Fibroblast of upper back skin (primary cell): ENCODE measurements around the gene GNG7.
A peak's percentile ranks its signal among the peaks of the same experiment; 100 is the strongest.

ENCODE experiments used
- DNase-seq: peaks from one replicate; pipeline ENCODE4 v3.0.0-alpha.2; 2013

Gene GNG7

DNA sequence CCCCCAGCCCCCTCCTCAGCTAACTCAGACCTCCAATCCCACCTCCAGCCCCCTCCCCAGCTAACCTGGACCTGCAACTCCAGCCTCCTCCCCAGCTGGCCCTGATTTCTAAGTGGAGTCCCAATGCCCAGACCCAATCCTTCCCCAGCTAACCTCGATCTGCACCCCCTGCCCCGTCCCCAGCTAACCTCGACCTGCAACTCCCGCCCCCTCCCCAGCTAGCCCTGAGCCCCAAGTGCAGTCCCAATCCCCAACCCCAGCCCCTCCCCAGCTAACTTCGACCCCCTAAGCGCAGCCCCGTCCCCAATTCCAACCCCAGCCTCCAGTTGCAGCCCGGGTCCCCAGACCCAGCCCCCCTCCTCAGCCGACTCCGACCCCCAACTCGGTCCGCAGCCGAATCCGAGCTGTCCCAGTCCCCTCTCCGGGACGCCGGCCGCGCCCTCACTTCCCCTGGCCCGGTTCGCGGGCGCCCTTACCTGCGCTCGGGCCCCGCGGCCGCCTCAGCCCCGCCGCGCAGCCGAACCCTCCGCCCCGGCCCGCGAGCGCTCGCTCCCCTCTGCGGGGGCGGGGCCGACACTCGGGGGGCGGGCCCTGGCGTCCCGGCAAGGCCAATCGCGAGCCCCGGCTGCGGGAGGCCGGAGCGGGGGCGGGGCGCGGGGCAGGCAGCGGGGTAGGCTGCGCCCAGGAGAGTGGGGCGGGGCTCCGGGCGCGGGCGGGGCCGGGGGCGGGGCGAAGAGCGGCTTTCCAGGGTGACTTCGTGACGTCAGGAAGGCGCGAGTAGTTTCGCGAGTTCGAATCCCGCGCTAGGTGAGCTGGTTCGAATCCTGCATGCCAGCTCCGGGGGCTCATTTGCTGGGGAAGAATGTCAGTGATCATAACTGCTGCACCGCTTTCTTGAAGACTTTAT is at the start of gene GNG7:
Gene GNG7, minus strand, starts transcription at position 525 of the 907 bp plus-strand sequence. CDS start 182,006 bp downstream, outside the sequence.
- peak; percentile 84 for DNase-seq

DNA sequence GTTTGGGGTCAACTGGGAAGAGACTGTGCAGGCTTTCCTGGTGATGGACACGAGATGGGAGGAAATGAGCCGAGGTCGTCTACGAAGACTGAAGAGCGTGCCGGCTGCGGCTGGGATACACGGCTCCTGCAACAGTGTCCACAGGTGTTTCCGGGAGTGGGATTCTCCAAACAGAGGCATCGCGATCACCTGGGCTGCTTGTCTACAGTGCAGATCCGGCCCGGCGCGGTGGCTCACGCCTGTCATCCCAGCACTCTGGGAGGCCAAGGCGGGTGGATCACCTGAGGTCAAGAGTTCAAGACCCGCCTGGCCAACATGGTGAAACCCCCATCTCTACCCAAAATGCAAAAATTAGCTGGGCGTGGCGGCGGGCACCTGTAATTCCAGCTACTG is 48.9 kb upstream of the GNG7 start:
- no peak for DNase-seq

DNA sequence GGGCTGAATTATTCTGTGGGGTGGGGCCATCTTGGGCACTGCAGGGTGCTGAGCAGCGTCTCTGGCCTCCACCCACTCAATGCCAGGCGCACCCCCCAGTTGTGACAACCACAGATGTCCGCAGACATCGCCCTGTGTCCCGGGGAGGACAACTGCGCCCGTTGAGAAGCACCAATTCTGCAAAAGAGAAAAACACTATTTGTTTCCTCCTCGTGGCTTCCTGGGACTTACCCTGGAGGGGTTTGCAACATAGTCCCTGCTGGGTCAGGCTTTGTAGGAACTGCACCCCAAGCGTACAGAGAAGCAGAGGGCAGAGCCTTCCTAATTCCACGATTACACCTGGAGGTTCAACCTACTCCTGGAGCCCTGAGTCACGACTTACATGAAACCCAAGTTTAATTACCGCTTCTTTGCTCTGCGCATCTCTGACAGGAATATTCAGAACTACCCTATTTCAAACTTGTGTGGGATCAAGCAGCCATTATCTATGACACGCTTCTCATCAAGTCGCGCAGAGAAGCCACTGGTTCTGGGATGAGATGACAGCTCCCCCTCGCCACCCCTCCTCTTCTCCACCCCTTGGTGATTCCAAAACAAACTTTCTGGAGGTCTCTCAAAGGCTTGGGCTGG is 48.4 kb upstream of the GNG7 start:
- no peak for DNase-seq

- DNase-seq: no peak
Observed at GRCh38 chr19:2747349-2747748, 44.9 kb upstream of the GNG7 start.

DNA sequence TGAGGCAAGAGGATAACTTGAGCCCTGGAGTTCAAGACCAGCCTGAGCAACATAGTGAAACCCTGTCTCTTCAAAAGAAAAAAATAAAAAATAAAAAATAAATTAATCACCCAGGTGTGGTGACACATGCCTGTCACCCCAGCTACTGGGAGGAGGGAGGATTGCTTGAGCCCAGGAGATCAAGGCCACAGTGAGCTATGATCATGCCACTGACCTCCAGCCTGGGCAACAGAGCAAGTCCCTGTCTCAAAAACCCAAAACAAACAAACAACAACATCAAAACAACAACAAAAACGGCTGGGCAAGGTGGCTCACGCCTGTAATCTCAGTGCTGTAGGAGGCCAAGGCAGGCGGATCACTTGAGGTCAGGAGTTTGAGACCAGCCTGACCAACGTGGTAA is 41.6 kb upstream of the GNG7 start:
- no peak for DNase-seq

GRCh38 chr19:2743099-2743498 is 40.6 kb upstream of the GNG7 start:
- DNase-seq: no peak

GRCh38 chr19:2740314-2740656 is 37.8 kb upstream of the GNG7 start:
- no peak for DNase-seq

- DNase-seq: peak; percentile 99
Observed at GRCh38 chr19:2739602-2740313, 37.3 kb upstream of the GNG7 start, which contains the start of gene SLC39A3. Gene SLC39A3 (minus strand): TSS chr19:2740017. CDS start chr19:2737257, 2,760 bp downstream.

GRCh38 chr19:2736550-2737190 is 34.2 kb upstream of the GNG7 start:
- no peak for DNase-seq

- DNase-seq: no peak
Observed at GRCh38 chr19:2735374-2735773, 32.9 kb upstream of the GNG7 start.

- no peak for DNase-seq
Observed at GRCh38 chr19:2734589-2735288, 32.2 kb upstream of the GNG7 start.

DNA sequence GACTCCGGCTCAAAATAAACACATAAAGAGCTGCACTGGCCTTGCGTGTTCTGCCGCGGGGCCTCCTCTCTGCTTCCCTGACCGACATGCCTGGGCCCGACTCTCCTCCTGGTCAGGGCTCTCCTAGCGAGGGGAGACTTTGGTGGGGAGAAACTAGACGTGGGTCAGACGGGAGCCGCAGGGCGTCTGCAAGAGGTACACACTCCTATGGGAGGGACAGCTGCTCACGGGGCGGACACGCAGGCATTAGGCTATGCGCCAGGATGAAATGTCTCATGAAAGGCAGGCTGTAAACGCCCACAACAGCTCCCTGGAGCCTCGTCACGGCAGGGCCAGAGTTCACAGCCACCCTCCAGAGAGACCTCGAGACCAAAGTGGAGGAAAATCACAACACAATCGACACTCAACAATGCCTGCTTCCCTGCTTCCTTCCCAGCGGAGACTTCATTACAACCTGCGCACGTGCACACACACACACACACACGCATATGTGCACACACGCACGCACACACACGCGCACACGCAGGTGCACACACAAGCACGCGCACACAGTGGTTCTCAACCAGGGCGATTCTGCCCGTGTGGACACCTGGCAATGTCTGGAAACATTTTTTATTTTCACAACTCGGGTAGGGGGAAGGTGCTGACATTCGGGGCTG is 31.6 kb upstream of the GNG7 start:
- DNase-seq: no peak

DNA sequence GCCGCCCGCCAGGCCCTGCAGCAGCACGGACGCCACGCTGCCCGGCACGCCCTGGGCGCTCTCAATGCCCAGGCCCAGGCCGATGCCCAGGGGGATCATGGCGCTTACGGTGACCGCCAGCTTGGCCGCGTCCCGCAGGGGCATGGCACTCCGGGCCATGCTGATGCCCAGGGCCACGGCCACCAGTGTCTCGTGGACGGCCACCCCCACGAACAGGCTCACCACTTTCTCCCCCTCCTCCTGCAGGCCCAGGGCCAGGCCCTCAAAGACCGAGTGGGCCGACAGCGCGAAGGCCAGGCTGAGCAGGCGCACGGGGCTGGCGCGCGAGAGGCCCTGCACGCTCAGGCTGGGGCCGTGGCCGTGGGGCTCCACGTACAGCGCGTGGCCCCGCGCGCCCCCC is 30.4 kb upstream of the GNG7 start:
- DNase-seq: no peak

- DNase-seq: no peak
Observed at GRCh38 chr19:2732157-2732725, 29.7 kb upstream of the GNG7 start.

- DNase-seq: no peak
Observed at GRCh38 chr19:2731181-2731995, 28.9 kb upstream of the GNG7 start.

GRCh38 chr19:2729943-2730818 is 27.7 kb upstream of the GNG7 start:
- no peak for DNase-seq

GRCh38 chr19:2728783-2729387 is 26.4 kb upstream of the GNG7 start:
- no peak for DNase-seq

- DNase-seq: no peak
Observed at GRCh38 chr19:2727640-2727944, 25.1 kb upstream of the GNG7 start.

DNA sequence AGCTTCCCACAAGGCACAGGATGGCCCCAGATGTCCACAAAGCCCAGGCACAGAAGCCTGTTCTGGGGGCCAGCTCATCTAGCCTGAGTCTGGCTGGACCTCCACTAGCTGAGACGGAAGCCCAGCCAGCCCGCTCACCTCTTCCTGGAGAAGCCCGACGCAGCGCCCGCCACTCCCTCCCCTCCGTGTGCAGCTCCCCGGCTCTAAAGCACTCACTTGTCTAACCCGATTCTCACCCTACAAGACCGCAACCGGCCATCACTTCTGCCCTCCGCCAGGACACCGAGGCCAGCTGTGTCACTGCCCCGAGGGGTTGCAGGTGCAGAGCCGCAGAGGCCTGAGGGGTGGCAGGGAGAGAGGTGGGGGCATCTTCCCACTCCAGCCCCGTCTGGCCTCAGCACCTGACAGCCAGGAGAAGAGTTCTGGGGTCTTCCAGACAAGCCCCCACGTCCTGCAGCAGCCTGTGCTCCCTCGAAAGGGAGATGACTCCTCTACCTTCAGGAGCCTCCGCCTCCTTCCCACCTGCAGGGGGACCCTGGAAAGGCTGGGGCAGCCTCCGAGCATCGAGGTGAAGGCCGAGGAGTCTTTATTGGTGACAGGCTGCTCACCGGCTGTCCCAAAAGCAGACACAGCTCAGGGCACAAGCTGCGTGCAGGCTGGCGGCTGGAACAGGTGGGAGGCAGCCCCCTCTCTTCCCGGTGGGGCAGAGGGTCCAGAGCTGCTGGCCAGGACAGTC is 24.6 kb upstream of the GNG7 start:
- DNase-seq: no peak
